Naive thymus-derived CD4-positive, alpha-beta T cell (primary cell): ENCODE results near the gene DNAJC4. TPM values are rescaled to one million over a fixed set of nuclear protein-coding genes. Genes with fewer than 3 reads are reported as not detected.
A peak's percentile ranks its signal among the peaks of the same experiment; 100 is the strongest.

Experiments used
- ATAC-seq: fragments of 150-1000 bp; cut with Tn5 transposase; 2 replicates; pipeline ENCODE4 v1.10.0; 2021; ENCODE audit warnings: mild to moderate bottlenecking, moderate library complexity
- CTCF ChIA-PET: fragments of 350-600 bp; sonication (Branson Sonifier 250); formaldehyde crosslinking; loops from one replicate; lab custom pipeline; 2021; ENCODE audit warnings: antibody characterized with exemption; lab: Charles Lee
- POLR2A ChIA-PET: fragments of 350-600 bp; sonication (Branson Sonifier 250); formaldehyde crosslinking; loops from one replicate; lab custom pipeline; 2021; ENCODE audit warnings: antibody characterized with exemption, inconsistent platforms; lab: Charles Lee
- DNase-seq, 9 donors: peaks; one replicate each; pipeline versions ENCODE4 v3.0.0 to v3.0.0-alpha.2; 2020 to 2022; ENCODE audit warnings: mixed read lengths in 1 of 9
- H3K27ac ChIP-seq: one replicate; pipeline ENCODE4 v1.7.0; 2013; ENCODE audit warnings: mild to moderate bottlenecking, low read depth, low read length, moderate library complexity
- H3K27me3 ChIP-seq, 2 donors: one replicate each; pipeline ENCODE4 v1.7.0; 2013; ENCODE audit warnings: low read length in 2 of 2, mild to moderate bottlenecking in 2 of 2, moderate library complexity in 2 of 2; ENCODE audit not compliant: control insufficient read depth in 2 of 2, insufficient read depth in 2 of 2
- H3K36me3 ChIP-seq, 3 experiments: 1 replicate in 2 of 3; 2 replicates in 1 of 3; pipeline ENCODE4 v1.7.0; 2013; ENCODE audit warnings: low read length in 3 of 3, mild to moderate bottlenecking in 3 of 3, moderate library complexity in 1 of 3; ENCODE audit not compliant: insufficient read depth in 3 of 3, control insufficient read depth in 2 of 3
- H3K4me1 ChIP-seq, 2 donors: one replicate each; pipeline ENCODE4 v1.7.0; 2013; ENCODE audit warnings: low read length in 2 of 2, mild to moderate bottlenecking in 2 of 2, moderate library complexity in 1 of 2; ENCODE audit not compliant: control insufficient read depth in 2 of 2, insufficient read depth in 2 of 2
- H3K4me3 ChIP-seq: 2 replicates; pipeline ENCODE4 v1.7.0; 2013; ENCODE audit warnings: mild to moderate bottlenecking, low read length
- H3K9me3 ChIP-seq, 3 experiments: 1 replicate in 2 of 3; 2 replicates in 1 of 3; pipeline ENCODE4 v1.7.0; 2013; ENCODE audit warnings: low read length in 3 of 3; ENCODE audit not compliant: control insufficient read depth in 2 of 3
- H3K27ac Mint-ChIP-seq, 9 donors: one replicate each; pipeline ENCODE4 v1.8.0; 2020 to 2022; ENCODE audit warnings: mixed read lengths in 9 of 9, mild to moderate bottlenecking in 8 of 9, moderate library complexity in 5 of 9, inconsistent platforms in 2 of 9
- H3K27me3 Mint-ChIP-seq, 5 donors: one replicate each; pipeline ENCODE4 v1.8.0; 2021 to 2022; ENCODE audit warnings: mixed read lengths in 5 of 5, mild to moderate bottlenecking in 1 of 5
- H3K36me3 Mint-ChIP-seq, 5 donors: one replicate each; pipeline ENCODE4 v1.8.0; 2020 to 2022; ENCODE audit warnings: mixed read lengths in 5 of 5, mild to moderate bottlenecking in 3 of 5, inconsistent platforms in 1 of 5
- H3K4me1 Mint-ChIP-seq, 7 donors: one replicate each; pipeline ENCODE4 v1.8.0; 2020 to 2022; ENCODE audit warnings: mixed read lengths in 7 of 7, mild to moderate bottlenecking in 3 of 7, inconsistent platforms in 1 of 7
- H3K4me3 Mint-ChIP-seq, 10 donors: one replicate each; pipeline ENCODE4 v1.8.0; 2020 to 2022; ENCODE audit warnings: mild to moderate bottlenecking in 10 of 10, mixed read lengths in 10 of 10, moderate library complexity in 6 of 10, inconsistent platforms in 2 of 10
- H3K9me3 Mint-ChIP-seq, 11 donors: one replicate each; pipeline ENCODE4 v1.8.0; 2020 to 2022; ENCODE audit warnings: mixed read lengths in 11 of 11, mild to moderate bottlenecking in 4 of 11, inconsistent platforms in 1 of 11, moderate library complexity in 1 of 11
- intact Hi-C, 2 donors: fragments of 100-400 bp; cut with micrococcal nuclease; formaldehyde crosslinking; loops; one replicate each; pipeline ENCODE4 v1.15.1; 2023
- polyA plus RNA-seq, 2 donors: library from polyadenylated mRNA; unstranded; fragments of 300-500 nt; fragmentation: Illumina TruSeq; gene quantifications; one replicate each; pipeline ENCODE4 v1.2.3, GENCODE V29; 2021
- total RNA-seq, 6 experiments: library from RNA in 5 of 6; stranded (reverse) in 5 of 6; gene quantifications; 1 replicate in 5 of 6; 2 replicates in 1 of 6; pipeline ENCODE4 v1.2.3 and lab custom pipeline; 2021 to 2026

DNAJC4 gene
- total and polyA plus RNA-seq, 7 experiments from 2014 or later = 24.3 to 61.7 (median 39.9) TPM

- intact Hi-C loops = no loop called here
- no peaks in the 10 kb centered on the region for H3K9me3 Mint-ChIP-seq
- Histone ChIP-seq H3K27me3 (no peaks in the 10 kb centered on the region), H3K27ac (no peak overlapping the region), H3K9me3 (no peaks in the 10 kb centered on the region), H3K4me1 (peaks cover 20 to 24% of the 10 kb centered on the region in 2 donors), H3K36me3 (peaks cover 7 to 39% (median 14%) of the 10 kb centered on the region in 3 experiments), H3K4me3 (no peak overlapping the region)
- peaks cover 11 to 37% (median 22%) of the 10 kb centered on the region in 7 donors for H3K4me1 Mint-ChIP-seq
- peak overlapping the region in 7 of 10 donors; percentile 56 to 93 (median 89) for H3K4me3 Mint-ChIP-seq
- ATAC-seq (no peak), DNase-seq (no peak)
- peaks cover 0 to 2% (median 0%) of the 10 kb centered on the region in 5 donors for H3K36me3 Mint-ChIP-seq
- ChIA-PET POLR2A (interaction anchor here (0.7 to 14.3 kb wide), 10 partner anchors 10 to 80 kb away, joined by 3 to 220 read pairs (median 4); partner anchors contain the start of genes BAD, FERMT3, GPR137 and PLCB3), CTCF (interaction anchor here (0.7 to 5.5 kb wide), 4 partner anchors 9 to 78 kb away, joined by 3 to 66 read pairs (median 4); partner anchors contain the start of gene FERMT3)
- H3K27ac Mint-ChIP-seq = peak overlapping the region in 7 of 9 donors; percentile 24 to 90 (median 65)
- no peaks in the 10 kb centered on the region for H3K27me3 Mint-ChIP-seq
Measured at GRCh38 chr11:64224151-64224890, 6.0 kb upstream of the DNAJC4 start.

GRCh38 chr11:64224891-64225607 lies 5.3 kb upstream of the DNAJC4 start:
- POLR2A ChIA-PET = interaction anchor here (0.6 to 14.3 kb wide), 10 partner anchors 16 to 570 kb away, joined by 4 to 220 read pairs (median 12); partner anchors contain the start of genes BAD, FERMT3, FKBP2 and GPR137
- no peak for ATAC-seq
- no peaks in the 10 kb centered on the region for H3K27me3 Mint-ChIP-seq
- CTCF ChIA-PET = interaction anchor here (0.7 to 5.5 kb wide), 2 partner anchors 19 to 76 kb away, joined by 3 to 66 read pairs; partner anchors contain the start of gene FERMT3
- Histone ChIP-seq H3K27me3 (no peaks in the 10 kb centered on the region), H3K27ac (peak overlapping the region; percentile 89), H3K4me3 (peak overlapping the region; percentile 60), H3K9me3 (no peaks in the 10 kb centered on the region), H3K36me3 (peaks cover under 1 to 32% (median 13%) of the 10 kb centered on the region in 3 experiments), H3K4me1 (peaks cover 27 to 31% of the 10 kb centered on the region in 2 donors)
- peak overlapping the region; percentile 32 to 90 (median 82) for H3K27ac Mint-ChIP-seq
- peak overlapping the region; percentile 87 to 96 (median 92) for H3K4me3 Mint-ChIP-seq
- peaks cover 0 to 2% (median 0%) of the 10 kb centered on the region in 5 donors for H3K36me3 Mint-ChIP-seq
- peaks cover 15 to 44% (median 29%) of the 10 kb centered on the region in 7 donors for H3K4me1 Mint-ChIP-seq
- H3K9me3 Mint-ChIP-seq = no peaks in the 10 kb centered on the region
- no peak for DNase-seq
- intact Hi-C loops = no loop called here

GRCh38 chr11:64225608-64226506 lies 4.5 kb upstream of the DNAJC4 start, which contains the start of the genes NUDT22 and TRPT1:
NUDT22 (plus strand) TSS chr11:64226274; CDS start chr11:64226653, 379 bp downstream.
TRPT1 (minus strand) TSS chr11:64226186; CDS start chr11:64225860, 326 bp downstream.
- ChIA-PET POLR2A (interaction anchor here (0.5 to 14.3 kb wide), 19 partner anchors 8 to 569 kb away, joined by 3 to 220 read pairs (median 6); partner anchors contain the start of genes CCDC88B, FERMT3, FKBP2 and PLCB3), CTCF (interaction anchor here (0.6 to 5.5 kb wide), 7 partner anchors 13 to 92 kb away, joined by 3 to 66 read pairs (median 3); partner anchors contain the start of genes FERMT3, FKBP2, PRDX5 and TRMT112)
- Mint-ChIP-seq H3K36me3 (peaks cover 0 to 2% (median 0%) of the 10 kb centered on the region in 5 donors), H3K27me3 (no peaks in the 10 kb centered on the region), H3K4me3 (peak within 1 kb of the TSS; percentile 87 to 96 (median 92)), H3K9me3 (no peaks in the 10 kb centered on the region), H3K27ac (peak within 1 kb of the TSS; percentile 76 to 97 (median 90)), H3K4me1 (peaks cover 15 to 46% (median 34%) of the 10 kb centered on the region in 7 donors)
- H3K27me3 ChIP-seq = no peaks in the 10 kb centered on the region
- peak within 1 kb of the TSS; percentile 60 for H3K4me3 ChIP-seq
- intact Hi-C loops = loop anchor here (1.0 to 2.0 kb wide), 12 partner anchors 8 to 79 kb away; partner anchors contain the start of genes FKBP2 (in 2 of the 2), ESRRA (in 1 of the 2), GPR137 (in 1 of the 2) and MACROD1 (in 1 of the 2)
- no peaks in the 10 kb centered on the region for H3K9me3 ChIP-seq
- peaks cover 28 to 34% of the 10 kb centered on the region in 2 donors for H3K4me1 ChIP-seq
- peak within 1 kb of the TSS; percentile 89 for H3K27ac ChIP-seq
- DNase-seq (peak; percentile 81 to 97 (median 86)), ATAC-seq (peak; percentile 82)
- H3K36me3 ChIP-seq = peaks cover 0 to 24% (median 5%) of the 10 kb centered on the region in 3 experiments

DNA sequence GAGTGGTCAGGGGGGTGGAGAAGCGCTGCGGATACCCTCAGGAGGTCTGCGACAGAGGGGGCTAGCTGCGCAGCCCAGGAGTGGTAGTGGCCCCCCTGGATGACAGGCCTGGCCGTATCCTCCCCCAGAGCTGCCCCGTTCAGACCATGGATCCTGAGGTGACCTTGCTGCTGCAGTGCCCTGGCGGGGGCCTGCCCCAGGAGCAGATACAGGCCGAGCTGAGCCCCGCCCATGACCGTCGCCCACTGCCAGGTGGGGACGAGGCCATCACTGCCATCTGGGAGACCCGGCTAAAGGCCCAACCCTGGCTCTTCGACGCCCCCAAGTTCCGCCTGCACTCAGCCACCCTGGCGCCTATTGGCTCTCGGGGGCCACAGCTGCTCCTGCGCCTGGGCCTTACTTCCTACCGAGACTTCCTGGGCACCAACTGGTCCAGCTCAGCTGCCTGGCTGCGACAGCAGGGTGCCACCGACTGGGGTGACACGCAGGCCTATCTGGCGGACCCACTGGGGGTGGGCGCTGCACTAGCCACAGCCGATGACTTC lies 3.8 kb upstream of the DNAJC4 start:
- H3K4me1 ChIP-seq = peaks cover 30 to 37% of the 10 kb centered on the region in 2 donors
- H3K27ac Mint-ChIP-seq = peak overlapping the region; percentile 76 to 92 (median 86)
- peaks cover 0 to 18% (median 3%) of the 10 kb centered on the region in 3 experiments for H3K36me3 ChIP-seq
- H3K4me1 Mint-ChIP-seq = peaks cover 15 to 51% (median 38%) of the 10 kb centered on the region in 7 donors
- no peaks in the 10 kb centered on the region for H3K9me3 ChIP-seq
- peak in 7 of 9 donors; percentile 38 to 66 (median 44) for DNase-seq
- peak overlapping the region; percentile 87 to 96 (median 92) for H3K4me3 Mint-ChIP-seq
- peak; percentile 32 for ATAC-seq
- CTCF ChIA-PET = interaction anchor here (0.6 to 5.5 kb wide), 7 partner anchors 14 to 91 kb away, joined by 3 to 66 read pairs (median 3); partner anchors contain the start of genes FERMT3, FKBP2, PRDX5 and TRMT112
- H3K27ac ChIP-seq = peak overlapping the region; percentile 89
- intact Hi-C loops = loop anchor here (1.0 to 2.0 kb wide), 12 partner anchors 8 to 79 kb away; partner anchors contain the start of genes FKBP2 (in 2 of the 2), ESRRA (in 1 of the 2), GPR137 (in 1 of the 2) and MACROD1 (in 1 of the 2)
- no peaks in the 10 kb centered on the region for H3K9me3 Mint-ChIP-seq
- H3K27me3 ChIP-seq = no peaks in the 10 kb centered on the region
- no peaks in the 10 kb centered on the region for H3K27me3 Mint-ChIP-seq
- POLR2A ChIA-PET = interaction anchor here (0.5 to 14.3 kb wide), 23 partner anchors 9 to 550 kb away, joined by 3 to 220 read pairs (median 6); partner anchors contain the start of genes CCDC88B, FERMT3, FKBP2 and PLCB3
- H3K36me3 Mint-ChIP-seq = no peaks in the 10 kb centered on the region
- peak overlapping the region; percentile 60 for H3K4me3 ChIP-seq
